HG03139 (cell line): ENCODE results near the gene TUBD1.
"Not testable (repeated sequence)": the region's sequence is repeated elsewhere in the genome, so short reads cannot be mapped to it uniquely, and the experiment has no call there.

Experiments
- ATAC-seq: cut with Tn5 transposase; IDR thresholded peaks from one replicate; pipeline ENCODE4 v1.9.1; 2021; ENCODE audit not compliant: unreplicated experiment

The TUBD1 gene, protein sequence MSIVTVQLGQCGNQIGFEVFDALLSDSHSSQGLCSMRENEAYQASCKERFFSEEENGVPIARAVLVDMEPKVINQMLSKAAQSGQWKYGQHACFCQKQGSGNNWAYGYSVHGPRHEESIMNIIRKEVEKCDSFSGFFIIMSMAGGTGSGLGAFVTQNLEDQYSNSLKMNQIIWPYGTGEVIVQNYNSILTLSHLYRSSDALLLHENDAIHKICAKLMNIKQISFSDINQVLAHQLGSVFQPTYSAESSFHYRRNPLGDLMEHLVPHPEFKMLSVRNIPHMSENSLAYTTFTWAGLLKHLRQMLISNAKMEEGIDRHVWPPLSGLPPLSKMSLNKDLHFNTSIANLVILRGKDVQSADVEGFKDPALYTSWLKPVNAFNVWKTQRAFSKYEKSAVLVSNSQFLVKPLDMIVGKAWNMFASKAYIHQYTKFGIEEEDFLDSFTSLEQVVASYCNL

DNA sequence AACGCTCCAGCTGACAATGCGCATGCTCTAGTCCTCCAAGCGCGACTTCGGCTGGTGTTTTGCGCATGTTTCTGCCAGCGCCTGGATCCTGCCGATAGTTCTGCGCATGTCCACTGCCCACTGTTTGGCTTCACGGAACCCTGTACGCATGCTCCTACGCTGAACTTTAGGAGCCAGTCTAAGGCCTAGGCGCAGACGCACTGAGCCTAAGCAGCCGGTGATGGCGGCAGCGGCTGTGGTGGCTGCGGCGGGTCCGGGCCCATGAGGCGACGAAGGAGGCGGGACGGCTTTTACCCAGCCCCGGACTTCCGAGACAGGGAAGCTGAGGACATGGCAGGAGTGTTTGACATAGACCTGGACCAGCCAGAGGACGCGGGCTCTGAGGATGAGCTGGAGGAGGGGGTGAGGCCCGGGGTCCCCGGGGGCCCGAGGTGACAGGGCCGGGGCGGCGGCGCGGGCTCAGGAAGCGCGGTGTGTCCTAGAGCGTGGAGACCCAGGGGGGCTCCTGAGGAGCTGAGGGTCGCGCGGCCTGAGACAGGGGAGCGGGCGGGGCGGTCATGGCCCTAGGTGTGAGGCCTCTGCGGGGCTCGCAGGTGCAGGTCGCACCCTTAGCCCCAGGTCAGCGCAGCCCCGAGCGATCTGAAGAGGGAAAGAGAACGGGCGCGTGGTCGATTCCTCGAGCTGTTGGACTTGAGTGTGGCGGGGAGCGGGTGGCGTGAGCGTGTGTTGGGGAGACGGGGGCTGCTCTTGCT is at the start of gene TUBD1, which contains the start of gene RPS6KB1:
TUBD1 (minus strand) TSS at position 20 of the 752 bp plus-strand sequence. CDS start 1,941 bp downstream, outside the sequence.
RPS6KB1 (plus strand) TSS at position 198 of the 752 bp plus-strand sequence; CDS start at position 262, 64 bp downstream.
- peak; percentile 87 for ATAC-seq

DNA sequence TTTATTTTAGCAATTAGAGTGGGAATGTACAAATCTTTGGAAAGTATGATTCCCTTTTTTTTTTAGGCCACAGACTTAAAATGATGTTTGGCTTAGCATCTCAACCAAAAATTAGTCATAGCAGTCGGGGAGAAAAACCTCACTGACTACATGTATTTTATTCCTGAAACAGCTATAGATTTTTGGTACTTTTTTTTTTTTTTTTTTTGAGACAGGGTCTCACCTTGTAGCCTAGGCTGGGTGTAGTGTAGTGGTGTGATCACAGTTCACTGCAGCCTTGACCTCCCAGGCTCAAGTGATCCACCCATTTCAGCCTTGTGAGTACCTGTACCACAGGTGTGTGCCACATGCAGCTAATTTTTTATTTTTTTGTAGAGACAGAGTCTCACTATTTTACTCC is 48.4 kb upstream of the TUBD1 start:
- ATAC-seq = no peak

DNA sequence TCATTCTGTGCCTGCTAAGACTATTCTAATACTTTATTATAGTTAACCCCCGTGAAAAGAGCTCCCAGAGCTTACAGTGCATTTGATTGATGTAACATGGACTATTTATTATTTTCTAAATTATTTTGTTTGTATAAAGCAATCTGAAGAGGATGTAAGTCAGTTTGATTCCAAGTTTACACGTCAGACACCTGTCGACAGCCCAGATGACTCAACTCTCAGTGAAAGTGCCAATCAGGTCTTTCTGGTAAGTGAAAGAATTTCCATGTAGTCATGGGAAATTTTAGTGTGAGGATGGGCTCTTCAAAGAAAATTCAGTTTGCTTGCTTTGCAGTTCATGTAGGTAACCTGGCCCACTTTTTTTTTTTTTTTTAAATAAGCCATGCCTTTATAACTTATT is 48.0 kb upstream of the TUBD1 start:
- not testable (repeated sequence) for ATAC-seq

DNA sequence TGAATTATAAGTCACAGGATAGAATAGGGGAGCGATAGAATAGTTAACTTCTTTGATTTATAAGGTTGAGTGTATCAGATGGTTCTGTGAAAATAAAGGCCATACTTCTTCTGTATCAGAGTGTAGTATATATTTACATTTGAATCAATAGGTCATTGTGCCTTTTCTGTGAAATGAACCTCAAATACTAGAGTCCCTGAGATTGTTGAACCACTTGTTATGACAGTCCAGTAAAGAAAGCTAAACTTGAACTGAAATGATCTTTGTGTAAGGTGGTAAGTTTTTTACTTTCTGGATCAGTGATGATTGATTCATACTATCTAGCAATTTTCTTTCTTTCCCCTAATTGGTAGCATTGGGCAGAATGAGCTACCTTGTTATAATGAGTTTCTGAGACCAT is 40.6 kb upstream of the TUBD1 start:
- not testable (repeated sequence) for ATAC-seq

DNA sequence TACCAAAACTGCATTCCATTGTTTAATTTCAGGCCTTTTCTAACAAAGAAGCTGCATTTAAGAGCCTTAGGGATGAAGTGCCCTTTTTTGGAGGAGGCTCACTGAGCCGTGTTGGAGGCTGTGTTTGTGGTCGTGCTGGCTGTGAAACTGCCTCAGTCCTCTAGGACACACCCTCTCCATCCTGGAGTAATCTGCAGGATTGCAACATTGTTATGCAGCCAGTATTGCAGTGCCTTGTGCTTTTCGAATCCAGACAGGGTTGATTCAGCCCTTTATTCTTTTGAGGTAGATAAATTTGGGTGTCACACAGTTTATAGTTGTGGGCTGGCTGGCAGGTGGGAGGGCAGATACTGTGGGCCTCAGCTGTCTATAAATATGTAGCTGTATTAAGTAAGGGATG is 38.0 kb upstream of the TUBD1 start:
- not testable (repeated sequence) for ATAC-seq

DNA sequence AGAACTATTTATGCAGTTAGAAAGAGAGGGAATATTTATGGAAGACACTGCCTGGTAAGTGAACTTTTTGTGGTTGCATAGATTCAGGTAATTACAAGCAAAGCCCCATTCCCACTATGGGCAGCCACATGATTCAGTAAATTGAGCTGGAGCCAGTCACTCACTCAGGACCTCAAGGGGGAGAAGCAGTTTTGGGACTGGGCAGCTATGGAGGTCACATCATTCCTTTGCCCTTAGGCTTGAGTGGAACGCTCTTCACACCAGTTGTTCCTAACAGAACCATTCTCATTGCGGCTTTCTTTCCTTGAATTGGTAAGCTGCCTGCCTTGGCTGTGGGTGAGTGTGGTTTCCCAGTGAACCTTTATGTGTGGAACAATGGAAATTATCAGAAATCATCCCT is 37.4 kb upstream of the TUBD1 start:
- not testable (repeated sequence) for ATAC-seq

DNA sequence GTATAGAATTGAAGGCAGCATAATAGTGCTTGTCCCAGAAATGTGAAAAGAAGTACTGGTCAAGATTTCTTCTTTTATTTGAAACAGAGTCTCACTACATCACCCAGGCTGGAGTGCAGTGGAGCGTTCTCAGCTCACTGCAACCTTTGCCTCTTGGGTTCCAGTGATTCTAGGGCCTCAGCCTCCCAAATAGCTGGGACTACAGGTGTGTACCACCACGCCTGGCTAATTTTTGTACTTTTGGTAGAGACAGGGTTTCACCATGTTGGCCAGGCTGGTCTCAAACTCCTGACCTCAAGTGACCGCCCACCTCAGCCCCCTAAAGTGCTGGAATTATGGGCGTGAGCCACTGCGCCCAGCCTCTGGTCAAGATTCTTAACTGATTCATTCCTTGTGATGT is 27.9 kb upstream of the TUBD1 start:
- not testable (repeated sequence) for ATAC-seq

DNA sequence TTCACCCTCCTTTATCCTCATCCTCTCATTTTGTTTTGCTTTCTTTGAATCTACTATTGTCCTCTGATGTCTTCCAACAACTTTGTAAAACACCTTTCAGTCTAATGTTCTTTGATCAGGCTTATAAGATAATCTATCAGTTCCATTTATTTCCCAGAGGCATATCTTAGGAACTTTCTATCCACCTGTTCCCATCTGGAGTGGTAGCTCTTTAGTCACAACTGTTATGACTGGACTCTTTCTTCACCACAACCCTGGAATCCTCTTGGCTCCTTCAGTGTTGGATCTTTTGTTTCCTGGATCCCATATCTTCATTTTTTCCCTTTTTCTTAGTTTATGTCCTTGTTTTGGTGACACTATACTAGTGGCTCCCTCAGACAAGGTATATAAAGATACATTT is 23.7 kb upstream of the TUBD1 start:
- ATAC-seq = no peak

DNA sequence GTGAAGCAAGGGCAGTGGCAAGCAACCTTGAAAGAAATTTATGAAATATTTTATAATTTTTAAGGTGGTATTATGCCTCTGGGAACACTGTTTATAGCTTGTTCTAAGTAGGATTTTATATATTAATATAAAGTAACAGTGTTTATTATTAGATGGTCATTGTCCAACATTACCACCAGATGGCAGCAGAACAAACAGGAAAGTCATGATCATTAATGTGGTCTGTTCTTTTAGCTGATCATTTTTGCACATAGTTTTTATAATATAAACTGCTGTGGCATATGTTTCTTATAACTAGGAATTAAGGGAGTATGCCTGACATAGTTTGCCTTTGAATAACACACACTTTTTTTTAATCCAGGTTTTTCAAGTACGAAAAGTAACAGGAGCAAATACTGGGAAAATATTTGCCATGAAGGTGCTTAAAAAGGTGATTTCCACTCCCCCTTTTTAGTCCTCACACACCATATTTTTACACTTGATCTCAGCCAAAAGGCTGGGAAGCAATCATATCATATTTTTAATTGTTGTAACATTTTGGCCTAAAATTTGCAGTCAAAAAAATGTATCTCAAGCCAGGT is 21.6 kb upstream of the TUBD1 start:
- ATAC-seq = no peak

DNA sequence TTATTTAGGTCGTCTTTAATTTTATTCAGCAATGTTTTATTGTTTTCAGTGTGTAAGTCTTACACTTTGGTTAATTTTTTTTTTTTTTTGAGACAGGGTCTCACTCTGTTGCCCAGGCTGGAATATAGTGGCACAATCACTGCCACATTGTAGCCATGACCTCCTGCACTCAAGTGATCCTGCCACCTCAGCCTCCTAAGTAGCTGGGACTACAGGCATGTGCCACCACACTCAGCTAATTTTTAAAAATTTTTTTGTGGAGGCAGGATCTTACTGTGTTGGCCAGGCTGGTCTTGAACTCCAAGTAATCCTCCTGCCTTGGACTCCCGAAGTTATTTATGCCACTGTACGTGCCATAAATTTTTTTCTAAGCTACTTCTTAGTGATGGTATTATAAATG is 14.7 kb upstream of the TUBD1 start:
- no peak for ATAC-seq

DNA sequence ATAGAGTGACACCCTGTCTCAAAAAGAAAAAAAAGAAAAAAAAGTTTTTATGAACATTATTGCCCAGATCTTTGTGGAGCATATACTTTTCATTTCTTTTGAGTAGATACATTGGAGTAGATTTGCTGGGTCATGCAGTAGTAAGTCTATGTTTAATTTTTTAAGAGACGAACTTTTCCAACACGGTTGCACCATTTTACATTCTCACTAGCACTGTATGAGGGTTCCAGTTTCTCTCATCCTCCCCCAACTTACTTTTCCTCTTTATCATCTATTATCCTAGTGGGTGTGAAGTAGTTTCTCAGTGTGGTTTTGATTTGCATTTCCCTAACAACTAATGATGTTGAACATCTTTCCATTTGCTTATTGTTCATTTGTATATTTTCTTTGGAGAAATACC is 10.7 kb upstream of the TUBD1 start:
- no peak for ATAC-seq

DNA sequence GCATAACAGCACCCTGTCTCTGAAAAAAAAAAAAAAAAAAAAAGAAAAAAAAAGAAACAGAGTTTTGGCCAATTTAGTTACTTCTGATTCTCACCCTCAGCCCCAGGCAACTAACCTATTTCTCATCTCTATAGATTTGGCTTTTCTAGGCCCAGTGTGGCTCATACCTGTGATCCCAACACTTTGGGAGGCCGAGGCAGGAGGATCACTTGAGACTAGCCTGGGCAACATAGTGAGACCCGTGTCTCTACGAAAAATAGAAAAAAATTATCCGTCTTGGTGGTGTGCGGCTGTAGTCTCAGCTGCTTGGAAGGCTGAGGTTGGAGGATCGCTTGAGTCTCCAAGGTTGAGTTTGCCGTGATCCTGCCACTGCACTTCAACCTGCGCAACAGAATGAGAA is 8.9 kb upstream of the TUBD1 start:
- no peak for ATAC-seq

DNA sequence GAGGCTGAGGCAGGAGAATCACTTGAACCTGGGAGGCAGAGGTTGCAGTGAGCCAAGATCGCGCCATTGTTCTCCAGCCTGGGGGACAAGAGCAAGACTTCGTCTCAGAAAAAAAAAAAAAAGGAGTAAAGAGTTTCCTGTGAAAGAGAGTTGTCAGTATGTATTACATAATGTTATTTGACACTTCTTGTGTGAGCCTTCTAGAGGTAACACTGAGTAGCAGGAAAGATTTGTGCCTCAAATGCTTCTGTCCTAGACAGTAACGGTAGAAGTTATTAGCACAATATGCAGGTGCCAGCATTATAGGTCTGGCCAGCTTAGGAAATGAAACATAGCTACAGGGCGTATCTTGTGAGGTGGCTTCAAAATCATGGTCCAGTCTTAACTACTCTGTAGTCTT is 6.4 kb upstream of the TUBD1 start:
- ATAC-seq = no peak

DNA sequence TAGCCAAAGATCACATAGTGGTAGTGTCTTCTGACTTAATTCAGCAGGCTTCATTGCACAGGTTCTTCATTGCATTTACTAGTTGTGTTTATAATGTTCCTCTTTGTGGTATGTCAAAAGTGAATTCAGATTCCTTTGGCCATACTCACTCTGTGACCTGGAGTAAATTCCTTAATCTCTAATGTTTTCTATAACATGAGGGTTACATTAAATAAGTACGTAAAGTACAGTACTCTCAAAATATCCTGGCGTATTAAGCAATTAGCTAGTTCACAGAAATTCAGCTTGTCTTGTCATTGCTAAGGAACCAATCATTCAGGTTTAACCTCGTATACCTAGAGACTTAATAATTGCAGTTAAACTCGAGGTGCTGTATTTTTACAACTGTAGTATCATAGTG is 4.3 kb upstream of the TUBD1 start:
- no peak for ATAC-seq

DNA sequence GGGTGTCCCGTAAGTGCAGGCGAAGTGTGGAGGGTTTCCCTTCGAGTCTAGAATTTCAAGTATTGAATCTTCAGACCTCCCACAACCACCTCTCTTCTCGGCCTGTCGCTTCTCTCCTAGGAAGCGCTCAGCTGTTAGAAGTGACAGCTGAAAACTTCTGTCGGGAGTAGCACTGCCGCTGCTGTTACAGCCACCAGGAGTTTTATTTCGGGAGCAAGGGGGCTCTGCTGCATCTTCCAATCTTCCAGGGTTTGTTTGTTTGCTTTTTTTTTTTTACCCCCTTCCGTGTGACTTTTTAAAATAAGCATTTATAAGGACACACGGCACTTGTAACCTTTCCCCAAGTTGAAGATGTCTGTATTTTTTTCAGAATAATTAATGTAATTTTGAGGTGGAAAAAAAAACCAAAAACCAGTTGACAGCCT is 945 bp upstream of the TUBD1 start:
- no peak for ATAC-seq

DNA sequence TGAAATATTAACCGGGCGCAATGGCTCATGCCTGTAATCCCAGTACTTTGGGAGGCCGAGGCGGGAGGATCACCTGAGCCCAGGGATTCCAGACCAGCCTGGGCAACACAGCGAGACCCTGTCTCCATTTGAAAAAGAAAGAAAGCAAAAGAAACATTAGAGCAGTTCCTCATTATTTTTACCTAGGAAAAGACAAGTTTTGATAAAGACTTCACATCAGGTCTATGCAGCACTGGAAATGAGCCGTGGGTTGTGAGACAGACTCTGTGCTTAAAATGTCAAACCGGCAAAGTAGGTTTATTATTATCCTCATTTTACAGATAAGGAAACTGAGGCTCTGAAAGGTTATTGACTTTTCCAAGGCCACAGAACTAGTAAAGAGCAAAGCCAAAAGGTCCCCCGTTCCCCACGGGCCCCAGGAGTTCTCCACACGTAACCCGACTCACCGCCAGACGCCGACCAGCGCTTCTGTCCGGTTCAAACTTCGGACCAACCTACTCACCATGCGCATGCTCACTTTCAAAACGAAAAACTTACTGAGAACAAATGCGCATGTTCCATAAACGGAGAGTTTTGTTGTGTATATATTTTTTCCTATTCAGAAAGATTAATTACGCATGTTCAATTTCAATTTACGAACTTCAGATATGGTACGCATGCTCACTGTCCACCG is 356 bp downstream of the TUBD1 start:
- ATAC-seq = peak; percentile 52

DNA sequence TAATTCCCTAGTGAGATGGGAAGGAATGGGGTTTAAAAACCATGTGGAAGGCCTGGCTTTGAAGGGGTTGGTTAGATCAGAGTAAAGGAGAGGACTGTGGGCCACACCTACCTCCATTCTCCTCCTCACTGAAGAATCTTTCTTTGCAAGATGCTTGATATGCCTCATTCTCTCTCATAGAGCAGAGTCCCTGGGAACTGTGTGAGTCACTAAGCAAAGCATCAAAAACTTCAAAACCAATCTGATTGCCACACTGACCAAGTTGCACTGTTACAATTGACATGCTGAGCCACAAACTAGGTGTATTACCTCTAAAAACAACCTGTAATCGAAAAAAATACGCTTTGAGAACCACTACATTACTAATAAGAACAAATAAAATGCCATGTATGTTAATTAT is 2.0 kb downstream of the TUBD1 start:
- no peak for ATAC-seq

DNA sequence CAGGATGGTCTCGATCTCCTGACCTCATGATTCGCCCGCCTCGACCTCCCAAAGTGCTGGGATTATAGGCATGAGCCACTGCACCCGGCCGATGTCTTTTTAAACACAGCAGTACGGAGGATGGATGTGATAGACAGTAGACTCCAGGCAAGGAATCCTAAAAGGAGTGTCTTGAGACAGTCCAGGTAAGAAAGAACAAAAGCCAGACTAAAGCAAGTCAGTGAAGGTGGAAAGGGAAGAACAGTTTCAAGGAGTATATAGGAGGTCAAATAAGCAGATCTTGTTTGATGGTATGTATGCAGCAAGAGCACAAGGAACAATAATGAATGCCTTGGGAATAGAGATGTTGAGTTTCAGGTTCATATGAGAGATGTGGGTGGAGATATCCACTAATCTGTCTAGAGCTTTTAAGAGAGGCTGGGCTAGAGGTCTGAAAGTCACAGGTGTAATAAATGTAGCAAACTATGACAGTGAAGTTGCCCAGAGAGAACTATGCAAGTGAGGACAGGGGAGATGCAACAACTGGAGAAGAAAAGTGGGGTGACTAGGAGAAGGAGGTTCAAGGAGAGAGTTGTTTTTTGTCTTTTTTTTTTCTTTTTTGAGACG is 4.5 kb downstream of the TUBD1 start:
- ATAC-seq = no peak

DNA sequence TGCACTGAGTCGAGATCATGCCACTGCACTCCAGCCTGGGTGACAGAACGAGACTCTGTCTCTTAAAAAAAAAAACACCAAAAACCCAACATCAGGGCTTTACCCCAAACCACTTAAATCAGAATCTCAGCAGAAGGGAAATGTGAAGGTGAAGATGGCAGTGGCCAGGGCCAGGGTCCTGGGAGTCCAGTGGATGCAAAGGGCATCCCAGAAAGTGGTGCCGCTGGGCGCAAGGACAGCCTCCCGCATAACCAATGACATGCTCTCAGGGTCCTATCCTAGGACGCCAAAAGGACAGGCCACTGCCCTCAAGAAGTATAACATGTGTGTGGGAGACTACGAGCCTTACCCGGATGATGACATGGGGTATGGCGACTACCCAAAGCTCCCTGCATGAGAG is 7.9 kb downstream of the TUBD1 start:
- ATAC-seq = no peak

DNA sequence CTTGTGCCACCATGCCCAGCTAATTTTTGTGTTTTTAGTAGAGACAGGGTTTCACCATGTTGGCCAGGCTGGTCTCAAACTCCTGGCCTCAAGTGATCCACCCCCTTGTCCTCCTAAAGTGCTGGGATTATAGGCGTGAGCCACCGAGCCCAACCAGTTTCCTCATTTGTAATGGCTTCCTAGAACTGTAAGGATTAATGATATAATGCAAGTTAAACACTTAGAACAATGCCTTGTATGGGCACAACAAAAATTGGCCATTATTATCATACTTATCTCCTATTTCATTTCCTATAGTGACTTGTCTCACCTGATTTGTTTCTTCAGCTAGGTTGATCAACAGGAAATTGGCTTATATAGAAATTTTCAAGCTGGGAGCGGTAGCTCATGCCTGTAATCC is 14.1 kb downstream of the TUBD1 start:
- ATAC-seq = no peak

DNA sequence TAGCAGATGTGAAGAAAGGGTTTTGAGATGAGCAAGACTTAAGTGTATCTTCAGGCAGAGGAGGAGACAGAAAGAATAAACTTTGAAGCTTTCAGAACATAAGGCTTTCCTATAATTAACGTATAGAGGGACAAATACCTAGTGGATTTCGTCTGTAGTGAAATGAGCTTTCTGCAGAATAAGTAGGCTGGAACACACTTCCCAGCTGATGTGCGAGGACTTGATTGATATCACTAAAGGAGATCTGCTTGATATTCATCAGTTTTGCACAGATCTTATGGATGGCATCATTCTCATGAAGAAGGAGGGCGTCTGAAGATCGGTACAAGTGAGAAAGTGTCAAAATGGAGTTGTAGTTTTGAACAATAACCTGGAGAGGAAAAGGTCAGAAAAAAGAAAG is 14.8 kb downstream of the TUBD1 start:
- no peak for ATAC-seq
